ENCODE results near the gene CATSPERZ.

CATSPERZ gene

GRCh38 chr11:64284048-64284961, 15.9 kb upstream of the CATSPERZ start, which contains the start of gene BAD:
Gene BAD (minus strand): TSS chr11:64284665. CDS start chr11:64284368, 297 bp downstream.
- H3K4me1 ChIP-seq (ENCODE audit: control insufficient read depth, insufficient read depth, low read length) = peaks cover 13% of the 10 kb centered on the region
- H3K27me3 ChIP-seq (ENCODE audit: control insufficient read depth, insufficient read depth, low read length) = no peaks in the 10 kb centered on the region
- H3K36me3 ChIP-seq (ENCODE audit: control insufficient read depth, insufficient read depth, low read length) = peaks cover 2% of the 10 kb centered on the region
- peak within 1 kb of the TSS; percentile 84 for H3K4me3 ChIP-seq (ENCODE audit: low read length)
- H3K27ac ChIP-seq (ENCODE audit: low read depth, low read length) = peak within 1 kb of the TSS; percentile 84
- H3K9ac ChIP-seq (ENCODE audit: low read length) = peak within 1 kb of the TSS; percentile 63

- Histone ChIP-seq H3K9ac (ENCODE audit: low read length) (peak within 1 kb of the TSS; percentile 53), H3K27ac (ENCODE audit: low read depth, low read length) (peak within 1 kb of the TSS; percentile 84), H3K27me3 (ENCODE audit: control insufficient read depth, insufficient read depth, low read length) (no peaks in the 10 kb centered on the region), H3K4me1 (ENCODE audit: control insufficient read depth, insufficient read depth, low read length) (peaks cover 13% of the 10 kb centered on the region), H3K4me3 (ENCODE audit: low read length) (peak within 1 kb of the TSS; percentile 84), H3K36me3 (ENCODE audit: control insufficient read depth, insufficient read depth, low read length) (peaks cover 2% of the 10 kb centered on the region)
These were observed 14.9 kb upstream of the CATSPERZ start, which contains the start of gene GPR137 for GRCh38 chr11:64284962-64285884. Gene GPR137 (plus strand): TSS chr11:64285848. CDS start chr11:64286525, 677 bp downstream.

- peak overlapping the region; percentile 28 for H3K27ac ChIP-seq (ENCODE audit: low read depth, low read length)
- H3K27me3 ChIP-seq (ENCODE audit: control insufficient read depth, insufficient read depth, low read length) = peaks cover 5% of the 10 kb centered on the region
- H3K9ac ChIP-seq (ENCODE audit: low read length) = no peak overlapping the region
- peak overlapping the region; percentile 66 for H3K4me3 ChIP-seq (ENCODE audit: low read length)
- peaks cover 2% of the 10 kb centered on the region for H3K36me3 ChIP-seq (ENCODE audit: control insufficient read depth, insufficient read depth, low read length)
- H3K4me1 ChIP-seq (ENCODE audit: control insufficient read depth, insufficient read depth, low read length) = peaks cover 13% of the 10 kb centered on the region
These were observed 14.0 kb upstream of the CATSPERZ start for GRCh38 chr11:64285885-64286800.

GRCh38 chr11:64286801-64287159, 13.4 kb upstream of the CATSPERZ start:
- Histone ChIP-seq H3K9ac (ENCODE audit: low read length) (no peak overlapping the region), H3K27me3 (ENCODE audit: control insufficient read depth, insufficient read depth, low read length) (peaks cover 7% of the 10 kb centered on the region), H3K36me3 (ENCODE audit: control insufficient read depth, insufficient read depth, low read length) (peaks cover 2% of the 10 kb centered on the region), H3K27ac (ENCODE audit: low read depth, low read length) (no peak overlapping the region), H3K4me3 (ENCODE audit: low read length) (no peak overlapping the region), H3K4me1 (ENCODE audit: control insufficient read depth, insufficient read depth, low read length) (peaks cover 13% of the 10 kb centered on the region)

- Histone ChIP-seq H3K4me3 (ENCODE audit: low read length) (no peak overlapping the region), H3K27me3 (ENCODE audit: control insufficient read depth, insufficient read depth, low read length) (peaks cover 18% of the 10 kb centered on the region), H3K27ac (ENCODE audit: low read depth, low read length) (no peak overlapping the region), H3K36me3 (ENCODE audit: control insufficient read depth, insufficient read depth, low read length) (peaks cover 2% of the 10 kb centered on the region), H3K9ac (ENCODE audit: low read length) (no peak overlapping the region), H3K4me1 (ENCODE audit: control insufficient read depth, insufficient read depth, low read length) (peaks cover 13% of the 10 kb centered on the region)
These were observed 12.3 kb upstream of the CATSPERZ start for GRCh38 chr11:64287676-64288352.

GRCh38 chr11:64288353-64288750, 11.8 kb upstream of the CATSPERZ start:
- Histone ChIP-seq H3K4me3 (ENCODE audit: low read length) (no peak overlapping the region), H3K9ac (ENCODE audit: low read length) (no peak overlapping the region), H3K36me3 (ENCODE audit: control insufficient read depth, insufficient read depth, low read length) (peaks cover 2% of the 10 kb centered on the region), H3K27ac (ENCODE audit: low read depth, low read length) (no peak overlapping the region), H3K27me3 (ENCODE audit: control insufficient read depth, insufficient read depth, low read length) (peaks cover 22% of the 10 kb centered on the region), H3K4me1 (ENCODE audit: control insufficient read depth, insufficient read depth, low read length) (peaks cover 11% of the 10 kb centered on the region)

GRCh38 chr11:64289002-64289564, 11.1 kb upstream of the CATSPERZ start:
- H3K27me3 ChIP-seq (ENCODE audit: control insufficient read depth, insufficient read depth, low read length) = peaks cover 25% of the 10 kb centered on the region
- peaks cover 2% of the 10 kb centered on the region for H3K36me3 ChIP-seq (ENCODE audit: control insufficient read depth, insufficient read depth, low read length)
- no peak overlapping the region for H3K4me3 ChIP-seq (ENCODE audit: low read length)
- no peak overlapping the region for H3K9ac ChIP-seq (ENCODE audit: low read length)
- no peak overlapping the region for H3K27ac ChIP-seq (ENCODE audit: low read depth, low read length)
- H3K4me1 ChIP-seq (ENCODE audit: control insufficient read depth, insufficient read depth, low read length) = peaks cover 7% of the 10 kb centered on the region

- H3K27ac ChIP-seq (ENCODE audit: low read depth, low read length) = no peak overlapping the region
- peaks cover 7% of the 10 kb centered on the region for H3K4me1 ChIP-seq (ENCODE audit: control insufficient read depth, insufficient read depth, low read length)
- peaks cover 2% of the 10 kb centered on the region for H3K36me3 ChIP-seq (ENCODE audit: control insufficient read depth, insufficient read depth, low read length)
- H3K4me3 ChIP-seq (ENCODE audit: low read length) = no peak overlapping the region
- H3K27me3 ChIP-seq (ENCODE audit: control insufficient read depth, insufficient read depth, low read length) = peaks cover 25% of the 10 kb centered on the region
- no peak overlapping the region for H3K9ac ChIP-seq (ENCODE audit: low read length)
These were observed 9.6 kb upstream of the CATSPERZ start for GRCh38 chr11:64290352-64291261.

GRCh38 chr11:64291262-64291751, 8.9 kb upstream of the CATSPERZ start, which contains the start of gene KCNK4:
Gene KCNK4 (plus strand): TSS chr11:64291302. CDS start chr11:64293019, 1,717 bp downstream.
- Histone ChIP-seq H3K36me3 (ENCODE audit: control insufficient read depth, insufficient read depth, low read length) (peaks cover 2% of the 10 kb centered on the region), H3K27ac (ENCODE audit: low read depth, low read length) (no peak within 1 kb of the TSS), H3K4me3 (ENCODE audit: low read length) (peak within 1 kb of the TSS; percentile 19), H3K27me3 (ENCODE audit: control insufficient read depth, insufficient read depth, low read length) (peaks cover 29% of the 10 kb centered on the region), H3K9ac (ENCODE audit: low read length) (no peak within 1 kb of the TSS), H3K4me1 (ENCODE audit: control insufficient read depth, insufficient read depth, low read length) (peaks cover 2% of the 10 kb centered on the region)

- no peak overlapping the region for H3K9ac ChIP-seq (ENCODE audit: low read length)
- no peak overlapping the region for H3K27ac ChIP-seq (ENCODE audit: low read depth, low read length)
- peaks cover 2% of the 10 kb centered on the region for H3K36me3 ChIP-seq (ENCODE audit: control insufficient read depth, insufficient read depth, low read length)
- peaks cover 35% of the 10 kb centered on the region for H3K27me3 ChIP-seq (ENCODE audit: control insufficient read depth, insufficient read depth, low read length)
- H3K4me3 ChIP-seq (ENCODE audit: low read length) = peak overlapping the region; percentile 19
- H3K4me1 ChIP-seq (ENCODE audit: control insufficient read depth, insufficient read depth, low read length) = no peaks in the 10 kb centered on the region
These were observed 8.3 kb upstream of the CATSPERZ start for GRCh38 chr11:64291752-64292459.
